HG02759 (cell line): Measurements from ENCODE around the gene RFK.
A peak's percentile ranks its signal among the peaks of the same experiment; 100 is the strongest.
"Not testable (repeated sequence)": the region's sequence is repeated elsewhere in the genome, so short reads cannot be mapped to it uniquely, and the experiment has no call there.

Experiments
- ATAC-seq: cut with Tn5 transposase; IDR thresholded peaks from one replicate; pipeline ENCODE4 v1.9.1; 2021; ENCODE audit warnings: mild to moderate bottlenecking, moderate library complexity; ENCODE audit not compliant: unreplicated experiment

RFK gene

GRCh38 chr9:76372336-76372735, 21.9 kb downstream of the RFK start:
- ATAC-seq, result no peak

- ATAC-seq, result no peak
Measured at GRCh38 chr9:76371901-76372300, 22.3 kb downstream of the RFK start.

- ATAC-seq, result no peak
Measured at GRCh38 chr9:76370396-76371023, 23.7 kb downstream of the RFK start.

- peak; percentile 75 for ATAC-seq
Measured at GRCh38 chr9:76369583-76369982, 24.6 kb downstream of the RFK start.

- no peak for ATAC-seq
Measured at GRCh38 chr9:76366275-76366674, 28.0 kb downstream of the RFK start.

- ATAC-seq, result no peak
Measured at GRCh38 chr9:76365028-76365427, 29.2 kb downstream of the RFK start.

GRCh38 chr9:76363032-76363395, 31.2 kb downstream of the RFK start:
- ATAC-seq, result no peak

GRCh38 chr9:76362332-76363031, 31.7 kb downstream of the RFK start:
- ATAC-seq, result not testable (repeated sequence)

- no peak for ATAC-seq
Measured at GRCh38 chr9:76359766-76360165, 34.5 kb downstream of the RFK start.

GRCh38 chr9:76359365-76359764, 34.9 kb downstream of the RFK start:
- no peak for ATAC-seq

GRCh38 chr9:76358628-76359280, 35.5 kb downstream of the RFK start:
- ATAC-seq, result no peak

GRCh38 chr9:76357555-76357954, 36.7 kb downstream of the RFK start:
- ATAC-seq, result no peak

- no peak for ATAC-seq
Measured at GRCh38 chr9:76355886-76356285, 38.3 kb downstream of the RFK start.

GRCh38 chr9:76354221-76354620, 40.0 kb downstream of the RFK start:
- ATAC-seq, result no peak

- no peak for ATAC-seq
Measured at GRCh38 chr9:76353280-76353679, 40.9 kb downstream of the RFK start.

- ATAC-seq, result no peak
Measured at GRCh38 chr9:76352026-76352620, 42.1 kb downstream of the RFK start.

GRCh38 chr9:76351006-76351405, 43.2 kb downstream of the RFK start:
- no peak for ATAC-seq

GRCh38 chr9:76349865-76350264, 44.4 kb downstream of the RFK start:
- no peak for ATAC-seq

GRCh38 chr9:76342858-76343257, 51.4 kb downstream of the RFK start:
- no peak for ATAC-seq

- ATAC-seq, result no peak
Measured at GRCh38 chr9:76342201-76342600, 52.0 kb downstream of the RFK start.

- no peak for ATAC-seq
Measured at GRCh38 chr9:76341616-76342015, 52.6 kb downstream of the RFK start.

GRCh38 chr9:76338418-76338817, 55.8 kb downstream of the RFK start:
- ATAC-seq, result no peak
